Esophagus squamous epithelium (tissue), 4 donors: ENCODE results near the gene ZNF699.

Experiments
- CTCF ChIP-seq, 6 experiments: fragments of 450-650 bp in 4 of 6; fragments of 200-600 bp in 2 of 6; sonication (generic) in 2 of 6; IDR thresholded peaks; one replicate each; pipeline ENCODE4 v1.5.1; 2016 to 2019; ENCODE audit warnings: antibody characterized with exemption in 6 of 6, mild to moderate bottlenecking in 4 of 6, moderate library complexity in 4 of 6
- POLR2A ChIP-seq, 4 donors: fragments of 450-650 bp; IDR thresholded peaks; one replicate each; pipeline ENCODE4 v1.6.1; 2017; ENCODE audit warnings: antibody characterized with exemption in 4 of 4, mild to moderate bottlenecking in 4 of 4, moderate library complexity in 3 of 4

DNA sequence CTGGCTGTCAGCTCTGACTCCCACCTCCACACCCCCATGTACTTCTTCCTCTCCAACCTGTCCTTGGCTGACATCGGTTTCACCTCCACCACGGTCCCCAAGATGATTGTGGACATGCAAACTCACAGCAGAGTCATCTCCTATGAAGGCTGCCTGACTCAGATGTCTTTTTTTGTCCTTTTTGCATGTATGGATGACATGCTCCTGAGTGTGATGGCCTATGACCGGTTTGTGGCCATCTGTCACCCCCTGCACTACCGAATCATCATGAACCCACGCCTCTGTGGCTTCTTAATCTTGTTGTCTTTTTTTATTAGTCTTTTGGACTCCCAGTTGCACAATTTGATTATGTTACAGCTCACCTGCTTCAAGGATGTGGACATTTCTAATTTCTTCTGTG, 58.4 kb downstream of the ZNF699 start:
- no peak for TF ChIP-seq CTCF (IDR thresholded peaks at IDR 0.05)
- no peak for TF ChIP-seq POLR2A (IDR thresholded peaks at IDR 0.05)
